HL-60 (cell line): ENCODE measurements around the gene BBS9.

Experiments
- DNase-seq, 2 experiments: peaks; one replicate each; pipeline ENCODE4 v3.0.0-alpha.2; 2010 to 2020; ENCODE audit warnings: low read depth in 1 of 2, low spot score in 1 of 2
- H3K27ac ChIP-seq: fragments of 250-450 bp; sonication (Bioruptor Pico); replicated peaks from 2 replicates; pipeline ENCODE4 v1.5.1; 2020; ENCODE audit warnings: mild to moderate bottlenecking, moderate library complexity
- H3K27me3 ChIP-seq: fragments of 250-450 bp; sonication (Bioruptor Pico); 2 replicates; pipeline ENCODE4 v1.5.1; 2021; ENCODE audit warnings: mild to moderate bottlenecking, moderate library complexity; ENCODE audit not compliant: insufficient read depth, poor library complexity, severe bottlenecking
- H3K4me3 ChIP-seq: replicated peaks from 2 replicates; pipeline ENCODE4 v1.5.1; 2011; ENCODE audit warnings: mild to moderate bottlenecking, control low read depth, low read length; ENCODE audit not compliant: insufficient read depth
- GABPA ChIP-seq: IDR thresholded peaks from 2 replicates; pipeline ENCODE4 v1.6.1; 2012; ENCODE audit warnings: low read depth
- POLR2AphosphoS5 ChIP-seq: IDR thresholded peaks from 2 replicates; pipeline ENCODE4 v1.6.1; 2012; ENCODE audit warnings: low read depth
- SPI1 ChIP-seq: IDR thresholded peaks from 2 replicates; pipeline ENCODE4 v1.6.1; 2012; ENCODE audit warnings: low read depth, mild to moderate bottlenecking, borderline replicate concordance
- TF ChIP-seq, protein P1 (sequence below): IDR thresholded peaks from one replicate; pipeline ENCODE4 v1.5.1; 2011; ENCODE audit warnings: low read length, control low read depth, inconsistent platforms; ENCODE audit not compliant: insufficient read depth
- TF ChIP-seq, protein P2 (sequence below): IDR thresholded peaks from 2 replicates; pipeline ENCODE4 v1.6.1; 2012; ENCODE audit warnings: low read depth; ENCODE audit not compliant: insufficient replicate concordance

The BBS9 gene

GRCh38 chr7:33142585-33142984 lies 13.2 kb downstream of the BBS9 start:
- Histone ChIP-seq H3K27me3 (no peaks in the 10 kb centered on the region), H3K27ac (no peak overlapping the region), H3K4me3 (no peak overlapping the region)
- no peak for DNase-seq
- TF ChIP-seq SPI1 (no peak), GABPA (no peak), POLR2AphosphoS5 (no peak)
- TF ChIP-seq, protein P1, sequence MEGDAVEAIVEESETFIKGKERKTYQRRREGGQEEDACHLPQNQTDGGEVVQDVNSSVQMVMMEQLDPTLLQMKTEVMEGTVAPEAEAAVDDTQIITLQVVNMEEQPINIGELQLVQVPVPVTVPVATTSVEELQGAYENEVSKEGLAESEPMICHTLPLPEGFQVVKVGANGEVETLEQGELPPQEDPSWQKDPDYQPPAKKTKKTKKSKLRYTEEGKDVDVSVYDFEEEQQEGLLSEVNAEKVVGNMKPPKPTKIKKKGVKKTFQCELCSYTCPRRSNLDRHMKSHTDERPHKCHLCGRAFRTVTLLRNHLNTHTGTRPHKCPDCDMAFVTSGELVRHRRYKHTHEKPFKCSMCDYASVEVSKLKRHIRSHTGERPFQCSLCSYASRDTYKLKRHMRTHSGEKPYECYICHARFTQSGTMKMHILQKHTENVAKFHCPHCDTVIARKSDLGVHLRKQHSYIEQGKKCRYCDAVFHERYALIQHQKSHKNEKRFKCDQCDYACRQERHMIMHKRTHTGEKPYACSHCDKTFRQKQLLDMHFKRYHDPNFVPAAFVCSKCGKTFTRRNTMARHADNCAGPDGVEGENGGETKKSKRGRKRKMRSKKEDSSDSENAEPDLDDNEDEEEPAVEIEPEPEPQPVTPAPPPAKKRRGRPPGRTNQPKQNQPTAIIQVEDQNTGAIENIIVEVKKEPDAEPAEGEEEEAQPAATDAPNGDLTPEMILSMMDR, result no peak
- TF ChIP-seq, protein P2, sequence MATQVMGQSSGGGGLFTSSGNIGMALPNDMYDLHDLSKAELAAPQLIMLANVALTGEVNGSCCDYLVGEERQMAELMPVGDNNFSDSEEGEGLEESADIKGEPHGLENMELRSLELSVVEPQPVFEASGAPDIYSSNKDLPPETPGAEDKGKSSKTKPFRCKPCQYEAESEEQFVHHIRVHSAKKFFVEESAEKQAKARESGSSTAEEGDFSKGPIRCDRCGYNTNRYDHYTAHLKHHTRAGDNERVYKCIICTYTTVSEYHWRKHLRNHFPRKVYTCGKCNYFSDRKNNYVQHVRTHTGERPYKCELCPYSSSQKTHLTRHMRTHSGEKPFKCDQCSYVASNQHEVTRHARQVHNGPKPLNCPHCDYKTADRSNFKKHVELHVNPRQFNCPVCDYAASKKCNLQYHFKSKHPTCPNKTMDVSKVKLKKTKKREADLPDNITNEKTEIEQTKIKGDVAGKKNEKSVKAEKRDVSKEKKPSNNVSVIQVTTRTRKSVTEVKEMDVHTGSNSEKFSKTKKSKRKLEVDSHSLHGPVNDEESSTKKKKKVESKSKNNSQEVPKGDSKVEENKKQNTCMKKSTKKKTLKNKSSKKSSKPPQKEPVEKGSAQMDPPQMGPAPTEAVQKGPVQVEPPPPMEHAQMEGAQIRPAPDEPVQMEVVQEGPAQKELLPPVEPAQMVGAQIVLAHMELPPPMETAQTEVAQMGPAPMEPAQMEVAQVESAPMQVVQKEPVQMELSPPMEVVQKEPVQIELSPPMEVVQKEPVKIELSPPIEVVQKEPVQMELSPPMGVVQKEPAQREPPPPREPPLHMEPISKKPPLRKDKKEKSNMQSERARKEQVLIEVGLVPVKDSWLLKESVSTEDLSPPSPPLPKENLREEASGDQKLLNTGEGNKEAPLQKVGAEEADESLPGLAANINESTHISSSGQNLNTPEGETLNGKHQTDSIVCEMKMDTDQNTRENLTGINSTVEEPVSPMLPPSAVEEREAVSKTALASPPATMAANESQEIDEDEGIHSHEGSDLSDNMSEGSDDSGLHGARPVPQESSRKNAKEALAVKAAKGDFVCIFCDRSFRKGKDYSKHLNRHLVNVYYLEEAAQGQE, result no peak

DNA sequence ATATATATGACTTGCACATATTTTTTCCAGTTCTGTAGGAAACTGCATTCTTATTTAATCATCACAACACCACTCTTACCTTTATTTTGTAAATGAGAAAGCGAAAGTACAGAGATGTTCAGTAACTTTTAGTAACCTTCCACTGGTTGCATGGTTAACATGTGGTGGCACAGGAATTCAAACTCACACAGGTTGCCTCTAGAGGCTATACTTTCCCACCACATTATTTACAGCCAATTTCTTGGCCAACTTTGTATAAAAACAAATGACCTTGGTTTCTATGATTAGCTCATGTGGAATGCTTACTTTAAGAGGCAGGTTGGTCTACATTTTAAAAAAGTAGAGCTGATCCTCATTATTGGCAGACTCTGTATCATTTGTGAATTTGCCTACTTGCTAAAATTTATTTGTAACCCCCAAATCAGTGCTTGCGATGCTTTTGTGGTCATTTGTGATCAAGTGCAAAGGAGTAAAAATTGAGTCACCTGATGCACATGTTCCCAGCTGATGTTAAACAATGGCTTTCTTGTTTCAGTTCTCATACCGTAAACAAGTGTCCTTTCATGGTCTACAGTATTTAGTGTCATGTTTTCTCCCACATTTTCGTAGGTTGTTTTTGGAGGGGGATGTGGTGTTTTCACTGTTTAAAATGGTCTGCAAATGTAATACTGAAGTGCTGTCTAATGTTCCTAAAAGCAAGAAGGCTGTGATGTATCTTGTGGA lies 14.8 kb downstream of the BBS9 start:
- no peak for DNase-seq
- TF ChIP-seq, protein P2, result no peak
- TF ChIP-seq POLR2AphosphoS5 (no peak), SPI1 (no peak), GABPA (no peak)
- TF ChIP-seq, protein P1, result no peak
- Histone ChIP-seq H3K27ac (no peak overlapping the region), H3K4me3 (no peak overlapping the region), H3K27me3 (no peaks in the 10 kb centered on the region)

DNA sequence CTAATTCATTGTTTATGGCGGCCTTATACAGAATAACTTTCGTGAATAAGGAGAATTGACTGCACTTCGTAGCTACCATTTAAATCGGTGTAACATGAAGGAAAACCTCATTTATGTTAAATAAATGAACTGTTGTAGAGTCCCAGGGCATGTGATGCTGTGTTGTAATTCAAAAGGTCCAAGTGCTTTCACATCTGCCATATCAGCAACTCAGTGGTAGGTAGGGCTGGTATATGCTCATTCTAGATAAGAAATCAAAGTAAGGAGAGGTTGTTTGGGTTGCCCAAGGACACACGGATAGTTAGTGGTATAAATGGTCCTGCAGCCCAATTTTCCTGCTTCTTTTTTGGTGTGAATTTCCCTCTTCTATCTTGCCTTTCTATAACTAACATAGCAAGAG lies 15.8 kb downstream of the BBS9 start:
- H3K4me3 ChIP-seq, result no peak overlapping the region
- TF ChIP-seq SPI1, result no peak
- no peak for TF ChIP-seq POLR2AphosphoS5
- TF ChIP-seq, protein P2, result no peak
- TF ChIP-seq, protein P1, result no peak
- TF ChIP-seq GABPA, result no peak
- H3K27me3 ChIP-seq, result no peaks in the 10 kb centered on the region
- no peak overlapping the region for H3K27ac ChIP-seq
- DNase-seq, result no peak
